Endothelial cell of umbilical vein (primary cell): ENCODE data around the gene WNT9A. TPM values are rescaled to one million over a fixed set of nuclear protein-coding genes. Genes with fewer than 3 reads are reported as not detected.

Source experiments
- BruUV-seq: library from RNA; stranded (reverse); fragments of 400-500 nt; replicated peaks from 2 replicates; lab custom pipeline; 2021; lab: Mats Ljungman, UMichigan
- CTCF ChIA-PET: fragments of 300-600, 350-600 bp; sonication (Branson Sonifier 250); formaldehyde crosslinking; loops from one replicate; lab custom pipeline; 2021; ENCODE audit warnings: antibody characterized with exemption, inconsistent platforms; lab: Charles Lee
- POLR2A ChIA-PET: fragments of 300-600, 350-600 bp; sonication (Branson Sonifier 250); formaldehyde crosslinking; loops from one replicate; lab custom pipeline; 2021; ENCODE audit warnings: antibody characterized with exemption, inconsistent platforms; lab: Charles Lee
- DNase-seq: peaks from one replicate; pipeline ENCODE4 v3.0.0-alpha.2; 2011; ENCODE audit warnings: low read depth, low spot score
- FAIRE-seq: peaks from 2 replicates; lab custom pipeline; 2011; peaks lifted over from hg19 to GRCh38; lab: Jason Lieb, UNC
- H2AFZ ChIP-seq: 2 replicates; pipeline ENCODE4 v1.6.0; 2012; ENCODE audit warnings: low read depth, low read length, control low read depth, inconsistent platforms
- H3K27ac ChIP-seq: 2 replicates; pipeline ENCODE4 v1.5.1; 2011; ENCODE audit warnings: low read depth, mild to moderate bottlenecking, control low read depth, low read length, moderate library complexity; ENCODE audit not compliant: insufficient read depth
- H3K27me3 ChIP-seq, 2 experiments: 2 replicates each; pipeline versions ENCODE4 v1.6.0 to v1.6.1; 2011; ENCODE audit warnings: low read length in 2 of 2, mixed read lengths in 1 of 2; ENCODE audit not compliant: control insufficient read depth in 2 of 2, insufficient read depth in 2 of 2
- H3K36me3 ChIP-seq, 2 experiments: 2 replicates in 1 of 2; 3 replicates in 1 of 2; pipeline ENCODE4 v1.5.1; 2011; ENCODE audit warnings: low read length in 2 of 2, mild to moderate bottlenecking in 1 of 2, moderate library complexity in 1 of 2; ENCODE audit not compliant: control insufficient read depth in 2 of 2, insufficient read depth in 2 of 2; ENCODE audit errors: extremely low read depth in 1 of 2
- H3K4me1 ChIP-seq: 3 replicates; pipeline ENCODE4 v1.5.1; 2011; ENCODE audit warnings: mild to moderate bottlenecking, low read length; ENCODE audit not compliant: control insufficient read depth, insufficient read depth; ENCODE audit errors: extremely low read depth
- H3K4me2 ChIP-seq: 2 replicates; pipeline ENCODE4 v1.6.1; 2011; ENCODE audit warnings: low read length, control low read depth, mixed read lengths; ENCODE audit not compliant: insufficient read depth
- H3K4me3 ChIP-seq, 3 experiments: fragments of 200-600 bp in 1 of 3; sonication (generic), shearing (Covaris generic) in 1 of 3; replicated peaks in 1 of 3; 2 replicates each; pipeline ENCODE4 v1.5.1; 2011 to 2016; ENCODE audit warnings: control low read depth in 3 of 3, low read length in 3 of 3, mild to moderate bottlenecking in 2 of 3, inconsistent platforms in 1 of 3, low read depth in 1 of 3, moderate library complexity in 1 of 3; ENCODE audit not compliant: insufficient read depth in 1 of 3
- H3K79me2 ChIP-seq: 2 replicates; pipeline ENCODE4 v1.6.0; 2012; ENCODE audit warnings: low read length, inconsistent platforms; ENCODE audit not compliant: control insufficient read depth, insufficient read depth
- H3K9ac ChIP-seq: replicated peaks from 2 replicates; pipeline ENCODE3; 2011; ENCODE audit warnings: low read length, control low read depth; ENCODE audit not compliant: insufficient read depth; ENCODE audit errors: extremely low read depth
- H3K9me1 ChIP-seq: replicated peaks from 3 replicates; pipeline ENCODE4 v1.6.0; 2011; ENCODE audit warnings: mild to moderate bottlenecking, low read length; ENCODE audit not compliant: control insufficient read depth, insufficient read depth; ENCODE audit errors: extremely low read depth
- H3K9me3 ChIP-seq: replicated peaks from 2 replicates; pipeline ENCODE4 v1.5.1; 2012; ENCODE audit warnings: low read length, inconsistent platforms; ENCODE audit not compliant: control insufficient read depth, insufficient read depth
- H4K20me1 ChIP-seq: replicated peaks from 2 replicates; pipeline ENCODE3; 2011; ENCODE audit warnings: mild to moderate bottlenecking, low read length; ENCODE audit not compliant: control insufficient read depth, insufficient read depth; ENCODE audit errors: extremely low read depth
- EZH2 ChIP-seq: IDR thresholded peaks from 2 replicates; pipeline ENCODE4 v1.6.1; 2012; ENCODE audit warnings: borderline replicate concordance, low read depth, mild to moderate bottlenecking, moderate library complexity, low read length, inconsistent platforms; ENCODE audit not compliant: severe bottlenecking
- FOS ChIP-seq: IDR thresholded peaks from 2 replicates; pipeline ENCODE4 v1.6.1; 2011; ENCODE audit warnings: mild to moderate bottlenecking, low read length, moderate library complexity, borderline replicate concordance; ENCODE audit not compliant: insufficient read depth
- GATA2 ChIP-seq: IDR thresholded peaks from 2 replicates; pipeline ENCODE4 v1.7.0; 2011; ENCODE audit warnings: low read depth, mild to moderate bottlenecking, moderate library complexity, mixed read lengths, low read length; ENCODE audit not compliant: insufficient read length, insufficient read depth
- JUN ChIP-seq: IDR thresholded peaks from 2 replicates; pipeline ENCODE4 v1.6.1; 2011; ENCODE audit warnings: borderline replicate concordance, low read depth; ENCODE audit not compliant: insufficient read length, insufficient read depth
- MAX ChIP-seq: IDR thresholded peaks from 2 replicates; pipeline ENCODE4 v1.6.1; 2011; ENCODE audit not compliant: insufficient read depth, insufficient read length
- MYC ChIP-seq: IDR thresholded peaks from one replicate; pipeline ENCODE4 v1.6.1; 2011; ENCODE audit warnings: mild to moderate bottlenecking, low read depth, low read length
- POLR2A ChIP-seq: IDR thresholded peaks from 2 replicates; pipeline ENCODE4 v1.6.1; 2012; ENCODE audit warnings: low read depth, mild to moderate bottlenecking, control low read depth, low read length
- POLR2AphosphoS5 ChIP-seq: IDR thresholded peaks from 2 replicates; pipeline ENCODE4 v1.6.1; 2012; ENCODE audit warnings: low read depth, mild to moderate bottlenecking, control low read depth, low read length, moderate library complexity; ENCODE audit not compliant: insufficient read depth
- dilution Hi-C: fragments of 300-500 bp; cut with MboI; formaldehyde crosslinking; loops from one replicate; pipeline ENCODE4 v1.15.0; 2019; ENCODE audit warnings: low sequenced_read_pairs; ENCODE audit not compliant: extremely low pct_ligation_motif_present
- intact Hi-C: fragments of 100-400 bp; cut with micrococcal nuclease; formaldehyde crosslinking; loops from one replicate; pipeline ENCODE4 v1.10.0; 2022
- polyA plus RNA-seq, 4 experiments: library from polyadenylated mRNA; depleted of rRNA in 3 of 4; stranded (reverse) in 3 of 4; unstranded in 1 of 4; fragments of >200 nt; gene quantifications; 2 replicates each; pipeline versions ENCODE4 v1.2.1 to v1.2.3, GENCODE V29; 2011 to 2012; ENCODE audit warnings: missing spikeins in 1 of 4
- total RNA-seq: library from RNA; stranded (reverse); gene quantifications from 2 replicates; pipeline ENCODE4 v1.2.3, GENCODE V29; 2021
- TF ChIP-seq, protein P1 (sequence below), 2 donors: IDR thresholded peaks; 1 replicate in 1 of 2; 2 replicates in 1 of 2; pipeline ENCODE4 v1.5.1; 2011; ENCODE audit warnings: low read length in 2 of 2, mild to moderate bottlenecking in 2 of 2, moderate library complexity in 2 of 2, control low read depth in 1 of 2, inconsistent platforms in 1 of 2, low read depth in 1 of 2; ENCODE audit not compliant: insufficient read depth in 1 of 2; ENCODE audit errors: extremely low read depth in 1 of 2

The WNT9A gene
- total and polyA plus RNA-seq, 2 donors (not counting 3 experiments of a cell fraction or from before 2014, with no cell fraction given) = 5.4 to 6.2 TPM

GRCh38 chr1:227913764-227914721, 33.7 kb downstream of the WNT9A start:
- no peak for DNase-seq
- Histone ChIP-seq H4K20me1 (no peaks in the 10 kb centered on the region), H2AFZ (no peak overlapping the region), H3K36me3 (no peaks in the 10 kb centered on the region), H3K79me2 (no peaks in the 10 kb centered on the region), H3K9ac (no peak overlapping the region), H3K4me1 (no peaks in the 10 kb centered on the region), H3K9me3 (no peaks in the 10 kb centered on the region), H3K4me2 (no peak overlapping the region), H3K4me3 (no peak overlapping the region), H3K27me3 (peaks cover 0 to 2% of the 10 kb centered on the region in 2 experiments), H3K27ac (no peak overlapping the region), H3K9me1 (no peaks in the 10 kb centered on the region)
- TF ChIP-seq POLR2AphosphoS5 (no peak), JUN (no peak), GATA2 (no peak), MYC (no peak), POLR2A (no peak), EZH2 (no peak), FOS (no peak), MAX (no peak)
- TF ChIP-seq, protein P1, sequence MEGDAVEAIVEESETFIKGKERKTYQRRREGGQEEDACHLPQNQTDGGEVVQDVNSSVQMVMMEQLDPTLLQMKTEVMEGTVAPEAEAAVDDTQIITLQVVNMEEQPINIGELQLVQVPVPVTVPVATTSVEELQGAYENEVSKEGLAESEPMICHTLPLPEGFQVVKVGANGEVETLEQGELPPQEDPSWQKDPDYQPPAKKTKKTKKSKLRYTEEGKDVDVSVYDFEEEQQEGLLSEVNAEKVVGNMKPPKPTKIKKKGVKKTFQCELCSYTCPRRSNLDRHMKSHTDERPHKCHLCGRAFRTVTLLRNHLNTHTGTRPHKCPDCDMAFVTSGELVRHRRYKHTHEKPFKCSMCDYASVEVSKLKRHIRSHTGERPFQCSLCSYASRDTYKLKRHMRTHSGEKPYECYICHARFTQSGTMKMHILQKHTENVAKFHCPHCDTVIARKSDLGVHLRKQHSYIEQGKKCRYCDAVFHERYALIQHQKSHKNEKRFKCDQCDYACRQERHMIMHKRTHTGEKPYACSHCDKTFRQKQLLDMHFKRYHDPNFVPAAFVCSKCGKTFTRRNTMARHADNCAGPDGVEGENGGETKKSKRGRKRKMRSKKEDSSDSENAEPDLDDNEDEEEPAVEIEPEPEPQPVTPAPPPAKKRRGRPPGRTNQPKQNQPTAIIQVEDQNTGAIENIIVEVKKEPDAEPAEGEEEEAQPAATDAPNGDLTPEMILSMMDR (IDR thresholded peaks at IDR 0.05; ENCODE audit: extremely low read depth in 1 of 2, insufficient read depth in 1 of 2, low read depth in 1 of 2, low read length in 2 of 2) = no peak
- intact Hi-C loops (no loop called here), dilution Hi-C loops (no loop called here)
- ChIA-PET POLR2A (no interaction called here), CTCF (no interaction called here)
- no peak for FAIRE-seq
- no TSS peak for BruUV-seq
